ENCODE measurements around the gene RAD51B.

RAD51B gene

DNA sequence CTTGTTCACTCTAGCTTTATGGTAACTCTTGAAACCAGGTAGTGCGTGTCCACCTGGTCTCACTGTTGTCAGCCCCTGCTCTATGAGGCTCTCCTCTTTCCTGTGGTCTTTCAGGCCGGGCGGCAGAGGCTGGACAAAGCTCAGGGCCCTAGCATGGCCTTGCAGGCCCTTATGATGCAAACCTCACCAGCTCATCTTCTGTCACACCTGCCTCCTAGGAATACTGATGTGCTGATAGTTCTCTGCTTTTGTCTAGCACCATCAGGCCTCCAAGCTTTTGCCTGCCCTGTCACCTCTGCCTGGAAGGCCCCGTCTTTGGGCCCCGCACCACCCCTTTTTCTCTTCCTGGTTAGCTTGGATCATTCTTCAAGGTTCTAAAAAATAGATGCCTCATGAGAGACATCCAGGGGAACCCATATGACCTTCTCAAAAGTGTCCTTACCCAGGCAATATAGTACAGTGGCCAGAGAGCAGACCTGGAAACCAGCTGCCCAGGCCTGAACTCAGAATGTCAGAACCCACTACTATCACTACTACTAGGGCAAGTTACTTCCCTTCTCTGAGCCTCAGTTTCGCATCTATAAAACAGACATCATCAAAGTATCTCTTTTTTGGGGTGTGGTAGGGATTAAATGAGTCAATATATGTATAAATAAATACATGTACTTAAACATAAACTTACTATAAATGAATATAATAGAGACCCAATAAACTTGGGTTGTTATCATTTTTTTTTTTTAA, 881.6 kb downstream of the RAD51B start:
- no peak for DNase-seq

GRCh38 chr14:68702135-68702534, 882.6 kb downstream of the RAD51B start:
- no peak for DNase-seq

- DNase-seq, result no peak
These were observed 883.0 kb downstream of the RAD51B start for GRCh38 chr14:68702578-68702977.

DNA sequence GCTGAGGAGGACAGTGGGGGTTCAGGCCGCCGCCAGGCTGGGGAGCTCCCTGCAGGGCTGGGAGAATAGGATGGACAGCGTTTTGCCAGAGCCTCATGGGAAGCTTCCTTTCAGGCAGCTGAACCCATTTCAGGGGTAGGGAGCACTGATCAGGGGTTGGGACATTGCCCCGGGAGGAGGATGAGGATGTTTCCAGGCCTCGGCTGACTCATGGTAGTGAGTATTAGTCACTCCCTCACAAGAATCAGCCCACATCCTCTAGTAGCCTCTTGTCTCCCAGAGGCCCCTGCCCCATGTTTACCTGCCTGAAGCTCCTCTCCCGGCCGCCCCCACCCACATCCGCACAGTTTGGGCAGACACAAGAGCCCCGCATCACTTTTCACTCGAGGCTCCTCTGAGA, 883.5 kb downstream of the RAD51B start:
- peak; percentile 85 to 88 (median 86) for DNase-seq

GRCh38 chr14:68704736-68705720, 885.4 kb downstream of the RAD51B start:
- DNase-seq, result no peak

GRCh38 chr14:68705741-68706283, 886.2 kb downstream of the RAD51B start:
- no peak for DNase-seq

DNA sequence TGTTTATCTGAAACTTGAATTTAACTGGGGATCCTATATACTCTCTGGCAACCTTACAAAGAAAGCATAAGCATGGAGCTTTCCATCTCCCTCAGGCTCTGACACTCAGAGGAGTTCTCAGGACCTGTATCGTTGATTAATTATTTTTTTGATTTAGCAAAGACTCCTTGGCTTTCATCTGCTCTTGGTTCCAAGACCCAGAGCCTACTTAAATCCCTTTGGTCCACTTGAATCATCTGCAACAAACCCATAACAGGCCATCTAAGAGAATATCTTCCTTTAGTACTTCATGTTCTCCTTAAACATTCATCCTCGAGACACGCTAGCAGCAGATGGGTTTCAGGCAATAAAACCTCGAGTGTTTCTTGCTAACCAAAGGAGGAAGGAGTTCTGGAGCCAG, 887.9 kb downstream of the RAD51B start:
- DNase-seq, result no peak

DNA sequence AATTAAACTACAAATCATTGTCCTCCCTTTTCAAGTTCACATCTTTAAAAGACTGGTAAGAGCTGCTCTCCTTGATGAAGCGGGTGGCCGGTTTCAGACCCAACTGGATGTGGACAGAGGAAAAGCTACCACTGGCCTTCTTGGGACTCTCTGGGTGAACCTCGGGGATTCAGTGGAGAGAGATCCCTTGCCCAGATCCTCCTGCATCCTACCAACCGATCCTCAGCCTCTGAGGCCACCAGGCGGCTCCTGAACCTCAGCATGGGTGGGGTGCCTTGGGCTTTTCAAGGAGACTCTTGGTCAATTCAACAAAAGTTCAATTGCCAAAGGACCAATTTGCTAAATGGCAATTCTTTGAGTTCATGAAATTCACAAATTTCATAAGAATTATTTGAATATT, 888.8 kb downstream of the RAD51B start:
- no peak for DNase-seq

- no peak for DNase-seq
These were observed 889.4 kb downstream of the RAD51B start for GRCh38 chr14:68709007-68709406.

DNA sequence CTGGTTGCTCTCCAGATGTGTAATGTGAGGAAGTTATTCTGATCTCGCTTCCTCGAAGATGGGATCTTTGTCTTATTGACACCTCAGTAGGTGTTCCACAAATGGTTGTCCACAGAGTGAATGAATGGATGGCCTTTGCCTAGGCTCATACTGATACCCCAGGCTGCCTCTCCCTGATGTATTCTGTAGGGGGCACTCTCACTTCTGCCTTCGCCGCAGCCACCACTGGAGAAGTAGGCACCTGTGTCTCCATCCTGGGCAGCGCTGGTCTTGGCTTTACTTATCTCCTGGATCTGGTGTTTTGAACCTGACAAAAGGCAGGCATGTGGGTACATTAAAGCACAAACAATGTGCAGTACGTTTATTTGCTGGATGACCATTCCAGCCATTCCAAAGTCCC, 891.2 kb downstream of the RAD51B start:
- no peak for DNase-seq

GRCh38 chr14:68711561-68712309, 892.2 kb downstream of the RAD51B start:
- no peak for DNase-seq

GRCh38 chr14:68712703-68713370, 893.3 kb downstream of the RAD51B start:
- no peak for DNase-seq

GRCh38 chr14:68713782-68714181, 894.2 kb downstream of the RAD51B start:
- no peak for DNase-seq

DNA sequence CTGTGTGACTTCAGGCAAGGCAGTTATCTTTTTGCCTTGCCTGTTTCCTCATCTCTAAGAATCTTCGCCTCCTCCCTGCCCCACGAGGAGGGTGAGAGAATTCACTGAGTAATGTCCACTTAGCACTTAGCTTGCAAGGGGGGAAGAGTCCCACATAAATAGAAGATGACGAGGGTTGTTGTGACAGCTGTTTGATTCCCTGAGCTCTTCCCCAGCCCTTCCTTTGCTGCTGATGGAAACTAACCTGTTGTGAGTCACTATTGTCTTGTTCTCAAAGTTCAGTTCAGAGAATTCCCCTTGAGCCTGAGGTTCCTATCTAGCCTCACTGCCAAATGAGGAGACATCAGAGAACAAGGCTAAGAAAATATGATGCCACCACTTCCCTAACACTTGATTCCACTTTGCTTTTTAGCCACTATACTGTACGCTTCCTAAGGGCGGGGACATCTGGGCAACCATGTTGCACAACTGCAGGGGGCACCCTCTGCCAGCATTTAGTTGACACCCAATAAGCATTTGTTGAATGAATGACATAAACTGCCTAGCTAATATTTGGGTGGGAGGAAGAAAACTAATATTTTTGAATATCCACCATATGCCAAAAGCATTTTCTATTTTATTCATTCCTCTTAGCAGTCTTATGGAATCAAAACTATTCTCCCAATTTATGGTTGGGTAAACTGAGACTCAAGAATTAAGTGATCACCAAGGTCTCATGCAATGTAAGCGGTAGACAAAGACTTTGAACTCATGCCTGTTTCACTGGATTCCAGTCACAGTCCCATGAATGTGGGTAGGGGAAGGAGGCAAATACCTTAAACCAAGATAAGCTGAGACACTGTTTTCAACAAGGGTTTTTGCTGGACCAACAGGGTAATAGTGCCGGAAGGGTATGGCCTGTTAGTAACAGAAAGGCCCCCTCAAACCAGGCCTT, 895.7 kb downstream of the RAD51B start:
- peak; percentile 95 to 98 (median 97) for DNase-seq

- DNase-seq, result no peak
These were observed 897.1 kb downstream of the RAD51B start for GRCh38 chr14:68716698-68717097.

GRCh38 chr14:68718023-68718990, 898.7 kb downstream of the RAD51B start:
- peak in 2 of 3 donors; percentile 49 to 56 for DNase-seq

GRCh38 chr14:68719634-68720384, 900.2 kb downstream of the RAD51B start:
- peak in 2 of 3 donors; percentile 47 to 48 for DNase-seq

GRCh38 chr14:68722186-68722585, 902.6 kb downstream of the RAD51B start:
- no peak for DNase-seq

DNA sequence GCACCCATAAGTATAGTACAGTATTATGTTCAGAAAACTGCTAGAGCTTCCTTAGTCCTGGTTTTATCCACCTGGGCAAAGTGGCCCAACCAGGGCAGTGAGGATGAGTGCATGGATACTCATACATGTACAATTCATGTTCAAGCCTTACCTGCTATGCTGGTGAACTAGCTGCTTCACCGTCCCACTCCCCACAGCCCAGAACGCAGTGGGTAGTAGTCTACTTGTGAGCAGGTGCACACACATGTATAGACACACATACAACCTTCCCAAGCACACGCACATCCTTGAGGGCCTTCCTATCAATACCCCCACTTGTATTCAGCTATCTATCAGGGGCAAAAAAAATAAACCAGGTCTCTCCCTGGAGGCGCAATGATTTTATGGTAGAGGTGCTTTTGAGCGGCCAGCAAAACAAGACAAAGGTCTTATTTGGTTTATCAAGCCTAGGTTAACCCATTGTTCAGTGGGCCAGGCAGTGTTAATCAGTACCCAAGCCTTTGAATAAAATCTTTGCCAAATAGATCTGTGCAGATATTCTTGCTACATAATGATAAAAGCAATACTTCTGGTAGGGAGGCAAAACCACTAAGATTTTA, 903.5 kb downstream of the RAD51B start:
- DNase-seq, result no peak

Data from suppressor macrophage treated with lipopolysaccharide for 1 hour (primary cell).